GM21360 (cell line): Measurements from ENCODE around the gene NUS1.
"Not testable (repeated sequence)": the region's sequence is repeated elsewhere in the genome, so short reads cannot be mapped to it uniquely, and the experiment has no call there.

ENCODE experiments used
- ATAC-seq: cut with Tn5 transposase; IDR thresholded peaks from one replicate; pipeline ENCODE4 v1.9.1; 2021; ENCODE audit warnings: mild to moderate bottlenecking, moderate library complexity; ENCODE audit not compliant: unreplicated experiment

The NUS1 gene

DNA sequence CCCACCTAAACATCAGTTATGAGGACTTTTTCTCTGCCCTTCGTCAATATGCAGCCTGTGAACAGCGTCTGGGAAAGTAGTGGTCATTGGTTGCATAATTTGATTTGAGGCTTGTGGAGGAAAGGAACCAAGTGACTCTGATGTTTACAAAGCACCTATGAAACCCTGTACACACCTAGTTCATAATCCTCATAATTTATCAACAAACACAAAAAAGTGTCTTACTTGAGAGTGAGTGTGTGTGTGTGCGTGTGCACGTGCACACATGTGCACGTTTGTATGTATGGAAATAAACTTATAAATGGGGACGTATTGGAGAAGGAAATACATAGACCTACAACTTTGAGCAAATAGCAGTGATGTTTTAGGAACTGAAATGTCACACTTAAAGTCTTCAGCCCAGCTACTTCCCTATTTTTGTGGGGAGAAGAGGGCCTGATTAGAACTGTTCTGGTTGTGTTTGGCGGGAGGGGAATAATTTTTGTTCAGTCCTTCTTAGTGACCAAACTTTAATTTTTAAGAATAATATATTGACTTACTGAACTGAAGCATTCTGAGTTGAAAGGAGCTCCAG is 31.8 kb downstream of the NUS1 start:
- ATAC-seq: not testable (repeated sequence)

DNA sequence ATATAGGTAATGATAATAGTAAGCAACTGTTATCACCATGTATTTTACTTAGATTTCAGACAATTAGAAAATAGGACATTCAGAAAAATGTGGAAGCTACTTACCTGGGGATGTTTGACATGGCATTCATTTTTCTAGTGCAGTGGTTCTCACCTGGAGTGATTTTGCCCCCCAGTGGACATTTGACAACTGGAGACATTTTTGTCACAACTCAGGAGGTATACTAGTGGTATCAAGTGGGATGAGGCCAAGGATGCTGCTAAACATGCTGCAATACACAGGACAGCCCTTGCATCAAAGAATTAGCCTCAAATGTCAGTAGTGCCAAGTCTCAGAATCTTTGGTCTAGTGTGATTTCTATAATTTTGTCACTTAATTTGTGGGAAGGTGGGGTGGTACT is 36.1 kb downstream of the NUS1 start:
- no peak for ATAC-seq

DNA sequence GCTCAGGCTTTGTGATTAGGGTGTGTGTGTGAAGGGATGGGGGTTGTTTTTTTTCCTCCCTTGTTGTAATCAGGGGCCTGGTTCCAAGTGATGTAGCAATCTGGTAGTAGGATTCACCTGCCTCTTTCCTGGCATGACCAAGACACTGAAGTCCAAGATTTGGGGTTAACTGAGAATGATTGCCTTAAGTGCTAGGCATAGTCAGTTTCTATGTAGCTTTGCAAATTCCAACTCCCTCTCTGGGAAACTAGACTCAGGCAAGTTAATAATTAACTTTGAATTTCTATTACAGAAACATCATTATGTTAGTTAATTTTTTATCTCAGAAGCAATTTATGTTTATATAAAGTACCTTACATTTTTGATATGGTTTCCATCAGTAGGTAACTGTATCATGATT is 43.6 kb downstream of the NUS1 start:
- no peak for ATAC-seq

DNA sequence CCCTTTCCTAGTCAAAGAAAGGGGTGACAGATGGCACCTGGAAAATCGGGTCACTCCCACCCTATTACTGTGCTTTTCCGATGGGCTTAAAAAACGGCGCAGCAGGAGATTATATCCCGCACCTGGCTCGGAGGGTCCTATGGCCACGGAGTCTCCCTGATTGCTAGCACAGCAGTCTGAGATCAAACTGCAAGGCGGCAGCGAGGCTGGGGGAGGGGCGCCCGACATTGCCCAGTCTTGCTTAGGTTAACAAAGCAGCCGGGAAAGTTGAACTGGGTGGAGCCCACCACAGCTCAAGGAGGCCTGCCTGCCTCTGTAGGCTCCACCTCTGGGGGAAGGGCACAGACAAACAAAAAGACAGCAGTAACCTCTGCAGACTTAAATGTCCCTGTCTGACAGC is 46.3 kb downstream of the NUS1 start:
- not testable (repeated sequence) for ATAC-seq

DNA sequence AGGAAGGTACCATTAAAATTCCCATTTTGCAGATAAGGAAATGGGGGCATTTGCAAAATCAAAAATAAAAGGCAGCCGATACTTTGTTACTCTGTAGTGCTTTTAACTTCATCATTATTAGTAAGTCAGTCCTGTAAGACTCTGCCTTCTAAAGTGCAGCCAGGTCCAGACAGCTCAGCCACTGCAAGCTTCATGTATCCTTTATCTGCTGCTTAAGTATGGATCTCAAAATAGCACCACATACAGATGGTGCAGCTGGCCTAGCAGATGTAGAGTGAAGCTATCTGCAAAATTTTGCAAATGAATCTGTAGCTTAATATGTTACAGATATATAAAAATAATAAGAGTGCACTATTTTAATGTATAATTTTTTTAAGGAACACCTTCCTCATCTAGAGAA is 53.4 kb downstream of the NUS1 start:
- no peak for ATAC-seq

DNA sequence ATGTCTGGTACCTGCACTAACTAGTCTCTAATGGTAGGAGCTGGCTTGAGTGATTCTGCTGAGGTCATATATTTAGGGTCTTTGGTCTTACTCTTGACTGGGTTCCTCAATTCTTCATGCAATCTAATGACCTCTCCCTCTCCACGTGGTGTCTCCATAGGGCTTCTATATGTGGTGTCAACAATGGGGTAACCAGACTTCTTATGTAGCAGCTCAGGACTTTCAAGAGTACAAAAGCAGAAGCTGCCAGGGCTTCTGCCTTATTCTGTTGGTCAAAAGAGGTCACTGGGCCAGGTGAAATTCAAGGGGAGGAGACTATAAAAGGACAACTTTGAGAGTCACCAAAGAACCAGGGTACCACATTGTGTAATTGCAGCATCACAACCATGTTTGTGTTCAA is 54.3 kb downstream of the NUS1 start:
- ATAC-seq: no peak

DNA sequence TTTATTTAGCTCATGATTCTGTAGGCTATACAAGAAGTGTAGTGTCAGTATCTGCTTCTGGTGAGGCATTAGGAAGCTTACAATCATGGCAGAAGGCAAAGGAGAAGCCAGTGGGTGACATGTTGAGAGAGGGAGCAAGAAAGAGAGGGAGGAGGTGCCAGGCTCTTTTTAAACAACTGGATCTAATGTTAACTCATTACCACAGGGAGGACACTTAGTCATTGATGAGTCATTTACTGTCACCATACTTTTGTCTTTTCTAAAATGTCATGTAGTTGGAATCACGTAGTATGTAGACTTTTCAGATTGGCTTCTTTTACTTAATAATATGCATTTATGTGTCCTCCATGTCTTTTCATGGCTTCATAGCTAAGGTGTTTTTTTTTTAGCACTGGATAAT is 58.1 kb downstream of the NUS1 start:
- no peak for ATAC-seq

DNA sequence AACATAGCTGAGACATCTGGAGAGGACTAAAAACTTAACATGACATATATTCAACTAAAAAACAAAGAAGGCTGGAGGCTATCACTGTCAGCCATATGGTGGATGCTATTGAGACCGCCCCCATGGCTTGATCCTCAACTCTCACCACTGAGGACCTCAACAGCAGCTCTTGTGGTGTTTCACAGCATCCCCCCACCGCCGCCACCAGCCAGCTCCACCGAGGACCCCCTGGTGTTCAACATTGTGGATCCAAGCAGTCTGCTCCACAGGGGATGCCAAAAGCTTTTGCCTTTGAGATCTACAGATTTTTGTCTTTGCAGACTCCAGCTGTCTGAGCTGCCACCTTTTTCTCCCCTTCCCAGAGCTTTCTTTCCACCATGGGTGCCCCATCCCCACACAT is 64.6 kb downstream of the NUS1 start:
- ATAC-seq: no peak

DNA sequence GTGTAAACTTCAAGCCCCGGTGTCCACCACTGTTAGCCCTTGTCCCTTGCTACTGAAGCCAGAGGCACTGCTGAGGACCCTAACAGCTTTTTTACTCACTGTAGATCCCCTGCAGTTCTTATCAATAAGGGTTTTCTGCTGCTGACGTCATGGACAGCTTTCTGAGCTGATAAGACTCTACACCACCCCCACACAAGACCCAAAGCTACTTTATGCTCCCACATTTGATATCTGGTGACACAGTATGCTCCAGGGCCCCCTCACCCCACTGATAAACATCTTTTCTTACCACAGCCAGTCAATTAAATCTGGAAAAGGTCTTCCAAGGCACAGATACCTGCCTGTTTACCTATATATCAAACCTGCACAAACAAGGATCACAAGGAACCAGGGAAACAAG is 65.3 kb downstream of the NUS1 start:
- ATAC-seq: no peak

DNA sequence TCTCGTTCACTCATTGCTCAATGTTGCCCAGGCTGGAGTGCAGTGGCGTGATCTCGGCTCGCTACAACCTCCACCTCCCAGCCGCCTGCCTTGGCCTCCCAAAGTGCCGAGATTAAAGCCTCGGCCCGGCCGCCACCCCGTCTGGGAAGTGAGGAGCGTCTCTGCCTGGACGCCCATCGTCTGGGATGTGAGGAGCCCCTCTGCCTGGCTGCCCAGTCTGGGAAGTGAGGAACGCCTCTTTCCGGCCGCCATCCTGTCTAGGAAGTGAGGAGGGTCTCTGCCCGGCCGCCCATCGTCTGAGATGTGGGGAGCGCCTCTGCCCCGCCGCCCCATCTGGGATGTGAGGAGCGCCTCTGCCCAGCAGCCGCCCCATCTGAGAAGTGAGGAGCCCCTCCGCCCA is 75.4 kb downstream of the NUS1 start:
- ATAC-seq: not testable (repeated sequence)
